Pancreas (tissue), 10 donors: Measurements from ENCODE around the gene ABI2. TPM values are rescaled to one million over a fixed set of nuclear protein-coding genes. Genes with fewer than 3 reads are reported as not detected.
A peak's percentile ranks its signal among the peaks of the same experiment; 100 is the strongest.

Source experiments
- ATAC-seq, 4 donors: fragments of 200-7000 bp; cut with Tn5 transposase; one replicate each; pipeline versions ENCODE4 v1.8.0 to v1.9.1; 2020; ENCODE audit warnings: mild to moderate bottlenecking in 4 of 4, moderate library complexity in 4 of 4
- DNase-seq, 6 donors: peaks; one replicate each; pipeline ENCODE4 v3.0.0-alpha.2; 2020
- FAIRE-seq: peaks from 2 replicates; lab custom pipeline; 2012; peaks lifted over from hg19 to GRCh38; lab: Jason Lieb, UNC
- H3K27ac ChIP-seq, 4 donors: fragments of 200-600 bp; sonication (generic); 1 replicate in 3 of 4; 2 replicates in 1 of 4; pipeline versions ENCODE4 v1.5.0 to v1.8.0; 2020
- H3K27me3 ChIP-seq, 4 donors: fragments of 200-600 bp; one replicate each; pipeline ENCODE4 v1.8.0; 2021
- H3K36me3 ChIP-seq, 3 donors: fragments of 200-600 bp; sonication (generic) in 1 of 3; one replicate each; pipeline versions ENCODE4 v1.5.0 to v1.8.0; 2020 to 2021
- H3K4me1 ChIP-seq, 3 donors: fragments of 200-600 bp; one replicate each; pipeline ENCODE4 v1.8.0; 2021
- H3K4me3 ChIP-seq, 4 donors: fragments of 200-600 bp; sonication (generic) in 2 of 4; one replicate each; pipeline versions ENCODE4 v1.5.0 to v1.8.0; 2020 to 2021
- H3K9me3 ChIP-seq, 4 donors: fragments of 200-600 bp; one replicate each; pipeline ENCODE4 v1.8.0; 2021
- WGBS, 2 donors: extraction: QIAGEN DNeasy Blood & Tissue Kit; methylation state at CpG; one replicate each; pipeline ENCODE4 v1.1.7; 2013; 5-methylcytosine and 5-hydroxymethylcytosine counted together
- intact Hi-C, 3 donors: fragments of 100-400 bp; cut with DNase I; formaldehyde crosslinking; loops; one replicate each; pipeline versions ENCODE4 v1.11.1 to v1.14.2; 2022
- polyA plus RNA-seq, 2 donors: library from polyadenylated mRNA; stranded (reverse); fragments of 200-250 nt; gene quantifications; one replicate each; pipeline ENCODE4 v1.2.3, GENCODE V29; 2013
- total RNA-seq, 6 donors: library from RNA; stranded (reverse); fragmentation: NEBNext Ultra II Directional in 4 of 6; extraction: Animal tissue kit (Norgen Biotek cat#: 25700) in 4 of 6; gene quantifications; one replicate each; pipeline versions ENCODE4 v1.2.1 to v1.2.4, GENCODE V29; 2021 to 2023
- TF ChIP-seq, protein P1 (sequence below), 4 donors: fragments of 200-600 bp; sonication (generic) in 3 of 4; IDR thresholded peaks; one replicate each; pipeline versions ENCODE4 v1.5.0 to v1.8.0; 2021; ENCODE audit warnings: antibody characterized with exemption in 4 of 4
- donor health status: healthy with polysubstance abuse.
- donor health status: DM: no; HTN: no; CAD: no; lungs with moderate emphysema.
- donor health status: DM: no; HTN: no; CAD: no.
- donor health status: control.
- donor health status: control.
- donor health status: Bipolar disorder and iron deficiency.
- donor health status: DM: yes; HTN: yes; CAD: no.
- donor health status: DM: no; HTN: no; CAD: no.
- donor health status: DM: no; HTN: no; CAD: no.
- donor health status: DM: yes; HTN: yes; CAD: no.

ABI2 gene
- total and polyA plus RNA-seq, 8 donors, result 4.9 to 27.9 (median 12.7) TPM

DNA sequence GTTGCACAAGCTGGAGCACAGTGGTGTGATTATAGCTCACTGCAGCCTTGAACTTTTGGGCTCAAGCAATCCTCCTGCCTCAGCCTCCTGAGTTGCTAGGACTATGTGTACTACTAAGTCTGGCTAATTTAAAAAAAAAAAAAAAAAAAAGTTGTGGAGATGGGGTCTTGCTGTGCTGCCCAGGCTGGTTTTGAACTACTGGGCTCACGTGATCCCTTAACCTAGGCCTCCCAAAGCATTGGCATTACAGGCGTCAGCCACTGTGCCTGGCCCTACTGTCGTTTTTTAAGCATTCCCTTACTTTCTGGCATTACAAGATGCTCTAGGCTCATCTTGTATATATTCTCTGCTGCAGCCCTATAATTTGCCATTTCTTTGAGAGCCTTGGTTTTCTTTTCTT is 118.6 kb downstream of the ABI2 start:
- no peak overlapping the region for H3K4me3 ChIP-seq
- no peaks in the 10 kb centered on the region for H3K9me3 ChIP-seq
- DNase-seq (no peak), ATAC-seq (no peak), FAIRE-seq (no peak)
- H3K36me3 ChIP-seq, result no peaks in the 10 kb centered on the region
- intact Hi-C loops, result no loop called here
- 96 to 100% methylated on average over 3 of the region's 3 CpGs for WGBS, 2 donors
- no peak overlapping the region for H3K27ac ChIP-seq
- H3K4me1 ChIP-seq, result no peaks in the 10 kb centered on the region
- TF ChIP-seq, protein P1, sequence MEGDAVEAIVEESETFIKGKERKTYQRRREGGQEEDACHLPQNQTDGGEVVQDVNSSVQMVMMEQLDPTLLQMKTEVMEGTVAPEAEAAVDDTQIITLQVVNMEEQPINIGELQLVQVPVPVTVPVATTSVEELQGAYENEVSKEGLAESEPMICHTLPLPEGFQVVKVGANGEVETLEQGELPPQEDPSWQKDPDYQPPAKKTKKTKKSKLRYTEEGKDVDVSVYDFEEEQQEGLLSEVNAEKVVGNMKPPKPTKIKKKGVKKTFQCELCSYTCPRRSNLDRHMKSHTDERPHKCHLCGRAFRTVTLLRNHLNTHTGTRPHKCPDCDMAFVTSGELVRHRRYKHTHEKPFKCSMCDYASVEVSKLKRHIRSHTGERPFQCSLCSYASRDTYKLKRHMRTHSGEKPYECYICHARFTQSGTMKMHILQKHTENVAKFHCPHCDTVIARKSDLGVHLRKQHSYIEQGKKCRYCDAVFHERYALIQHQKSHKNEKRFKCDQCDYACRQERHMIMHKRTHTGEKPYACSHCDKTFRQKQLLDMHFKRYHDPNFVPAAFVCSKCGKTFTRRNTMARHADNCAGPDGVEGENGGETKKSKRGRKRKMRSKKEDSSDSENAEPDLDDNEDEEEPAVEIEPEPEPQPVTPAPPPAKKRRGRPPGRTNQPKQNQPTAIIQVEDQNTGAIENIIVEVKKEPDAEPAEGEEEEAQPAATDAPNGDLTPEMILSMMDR (IDR thresholded peaks at IDR 0.05), result no peak
- H3K27me3 ChIP-seq, result no peaks in the 10 kb centered on the region

DNA sequence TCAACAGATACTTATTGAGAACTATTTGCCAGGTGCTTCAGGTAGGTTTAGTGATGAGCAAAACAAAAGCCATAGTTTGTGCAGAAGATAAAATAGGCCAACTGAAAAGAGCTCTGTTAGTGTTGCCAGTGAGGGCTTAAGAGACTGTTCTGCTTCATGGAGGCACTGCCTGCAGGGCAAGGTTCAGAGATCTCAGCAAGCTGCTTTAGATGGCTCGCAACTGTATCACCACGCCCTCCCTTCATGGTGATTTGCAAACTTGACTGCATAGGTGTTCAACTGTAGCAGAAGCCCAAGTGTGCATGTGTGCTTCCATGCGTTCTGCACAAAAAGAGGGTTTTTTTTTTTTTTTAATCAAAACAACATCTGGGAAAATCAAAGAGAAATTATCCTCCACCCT is 122.4 kb downstream of the ABI2 start:
- TF ChIP-seq, protein P1 (IDR thresholded peaks at IDR 0.05), result no peak
- 94 to 95% methylated on average over 3 of the region's 3 CpGs for WGBS, 2 donors
- Histone ChIP-seq H3K4me1 (no peaks in the 10 kb centered on the region), H3K9me3 (no peaks in the 10 kb centered on the region), H3K27ac (no peak overlapping the region), H3K4me3 (no peak overlapping the region), H3K36me3 (no peaks in the 10 kb centered on the region), H3K27me3 (no peaks in the 10 kb centered on the region)
- ATAC-seq, result no peak
- FAIRE-seq, result no peak
- intact Hi-C loops, result no loop called here
- no peak for DNase-seq

DNA sequence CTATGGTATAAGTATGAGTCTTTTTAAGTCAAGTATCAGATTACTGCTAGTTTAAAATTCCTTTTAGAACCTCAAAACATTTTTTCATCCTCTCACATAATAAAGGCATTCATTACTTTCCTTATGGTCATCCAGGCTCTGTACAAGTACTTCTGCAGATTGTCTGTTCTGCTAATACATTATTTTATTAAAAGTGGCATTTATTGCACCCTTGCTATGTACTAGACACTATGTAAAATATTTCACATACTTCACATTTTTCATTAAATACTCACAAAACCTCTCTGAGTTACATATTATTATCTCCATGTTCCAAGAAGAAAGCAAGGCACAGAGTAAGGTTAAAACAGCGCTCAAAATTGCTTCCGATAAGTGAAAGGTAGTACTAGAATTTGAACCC is 122.8 kb downstream of the ABI2 start:
- ATAC-seq (no peak), FAIRE-seq (no peak), DNase-seq (no peak)
- intact Hi-C loops, result no loop called here
- no peaks in the 10 kb centered on the region for H3K4me1 ChIP-seq
- H3K27ac ChIP-seq, result no peak overlapping the region
- no peaks in the 10 kb centered on the region for H3K9me3 ChIP-seq
- WGBS, 2 donors, result 95 to 98% methylated on average over 2 of the region's 2 CpGs
- H3K27me3 ChIP-seq, result no peaks in the 10 kb centered on the region
- no peaks in the 10 kb centered on the region for H3K36me3 ChIP-seq
- H3K4me3 ChIP-seq, result no peak overlapping the region
- TF ChIP-seq, protein P1 (IDR thresholded peaks at IDR 0.05), result no peak

DNA sequence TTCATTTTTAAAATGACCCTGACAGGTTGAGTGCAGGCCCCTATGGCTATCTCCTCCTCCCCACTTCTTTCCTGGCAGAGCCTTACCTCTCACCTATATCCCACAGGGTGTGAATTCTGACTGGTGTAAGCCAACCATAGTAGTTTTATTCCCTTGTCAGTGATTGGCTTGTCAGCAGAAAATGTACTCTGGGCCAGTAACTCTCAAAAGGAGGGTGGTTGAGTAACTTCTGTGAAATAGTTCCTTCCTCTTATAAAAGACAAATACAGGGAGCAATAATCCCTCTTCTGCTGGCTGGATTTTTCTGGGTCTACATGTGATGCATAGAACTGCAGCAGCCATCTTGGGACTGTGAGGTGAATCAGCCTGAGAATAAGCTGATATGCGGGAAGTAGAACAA is 123.5 kb downstream of the ABI2 start:
- intact Hi-C loops, result no loop called here
- DNase-seq (no peak), ATAC-seq (no peak), FAIRE-seq (no peak)
- no peaks in the 10 kb centered on the region for H3K9me3 ChIP-seq
- H3K4me3 ChIP-seq, result no peak overlapping the region
- WGBS, 2 donors, result 90 to 94% methylated on average over 1 of the region's 1 CpG
- TF ChIP-seq, protein P1 (IDR thresholded peaks at IDR 0.05), result no peak
- H3K4me1 ChIP-seq, result no peaks in the 10 kb centered on the region
- no peak overlapping the region for H3K27ac ChIP-seq
- H3K27me3 ChIP-seq, result no peaks in the 10 kb centered on the region
- H3K36me3 ChIP-seq, result no peaks in the 10 kb centered on the region

DNA sequence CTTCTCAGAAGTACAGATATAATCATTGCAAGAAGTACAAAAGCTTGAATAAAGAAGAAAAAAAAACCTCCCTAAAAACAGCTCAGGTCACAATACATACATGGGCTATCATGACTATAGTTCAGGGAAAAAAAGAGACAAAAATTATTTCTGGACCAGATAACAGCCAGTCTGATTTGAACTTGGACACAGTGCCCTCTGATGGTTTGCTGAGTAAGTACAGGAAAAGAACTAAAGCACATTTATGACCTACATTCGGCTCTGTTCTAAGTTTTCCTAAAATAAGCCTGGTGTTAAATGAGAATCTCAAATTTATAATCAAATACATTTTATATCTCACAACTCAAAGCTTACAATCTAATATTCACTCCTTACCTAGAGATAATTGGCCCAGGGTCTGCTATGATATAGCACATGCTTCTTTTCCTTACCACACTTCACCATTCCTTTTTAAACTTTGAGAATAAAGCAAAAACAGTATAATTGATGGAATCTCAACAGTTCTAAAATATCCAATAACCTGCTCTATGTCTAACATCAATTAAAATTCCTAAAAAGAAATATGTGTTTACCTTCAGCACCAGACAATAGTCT is 125.8 kb downstream of the ABI2 start:
- DNase-seq (no peak), FAIRE-seq (peak; percentile 92), ATAC-seq (peak; percentile 66 to 90 (median 88))
- TF ChIP-seq, protein P1 (IDR thresholded peaks at IDR 0.05), result peak in 3 of 4 donors; percentile 39 to 62 (median 56)
- H3K27me3 ChIP-seq, result no peaks in the 10 kb centered on the region
- no peak overlapping the region for H3K27ac ChIP-seq
- 2 to 14% methylated on average over 1 of the region's 1 CpG for WGBS, 2 donors
- no peaks in the 10 kb centered on the region for H3K36me3 ChIP-seq
- no peak overlapping the region for H3K4me3 ChIP-seq
- H3K4me1 ChIP-seq, result no peaks in the 10 kb centered on the region
- intact Hi-C loops, result no loop called here
- H3K9me3 ChIP-seq, result no peaks in the 10 kb centered on the region
